C4-2B (cell line): Measurements from ENCODE around the gene OAF.

Experiments used
- ZFX ChIP-seq: fragments of 450-650 bp; IDR thresholded peaks from 2 replicates; pipeline ENCODE4 v1.6.1; 2017
- TF ChIP-seq, protein P1 (sequence below): fragments of 450-650 bp; conservative IDR thresholded peaks from 2 replicates; pipeline ENCODE4 v1.5.1; 2017; ENCODE audit warnings: mild to moderate bottlenecking

DNA sequence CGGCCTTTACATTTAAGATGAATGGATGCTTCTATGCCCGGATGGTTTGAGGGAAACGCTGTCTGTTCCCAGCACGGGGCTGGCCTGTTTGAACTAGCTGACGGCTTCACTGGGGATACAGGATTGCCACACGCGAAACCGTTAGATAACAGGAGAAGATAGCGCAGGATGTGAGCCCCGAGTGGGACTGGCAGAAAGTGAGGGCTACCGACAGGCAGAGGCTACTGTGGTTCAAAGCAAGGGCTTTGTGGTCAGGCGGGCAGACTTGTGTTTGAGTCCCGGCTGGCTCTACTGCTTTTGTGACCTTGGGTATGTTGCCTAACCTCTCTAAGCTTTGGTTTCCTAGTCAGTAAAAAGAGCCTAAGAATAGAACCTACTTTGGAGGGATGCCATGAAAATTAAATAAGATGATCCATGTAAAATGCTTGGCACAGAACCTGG is 2.8 kb upstream of the OAF start:
- TF ChIP-seq, protein P1, sequence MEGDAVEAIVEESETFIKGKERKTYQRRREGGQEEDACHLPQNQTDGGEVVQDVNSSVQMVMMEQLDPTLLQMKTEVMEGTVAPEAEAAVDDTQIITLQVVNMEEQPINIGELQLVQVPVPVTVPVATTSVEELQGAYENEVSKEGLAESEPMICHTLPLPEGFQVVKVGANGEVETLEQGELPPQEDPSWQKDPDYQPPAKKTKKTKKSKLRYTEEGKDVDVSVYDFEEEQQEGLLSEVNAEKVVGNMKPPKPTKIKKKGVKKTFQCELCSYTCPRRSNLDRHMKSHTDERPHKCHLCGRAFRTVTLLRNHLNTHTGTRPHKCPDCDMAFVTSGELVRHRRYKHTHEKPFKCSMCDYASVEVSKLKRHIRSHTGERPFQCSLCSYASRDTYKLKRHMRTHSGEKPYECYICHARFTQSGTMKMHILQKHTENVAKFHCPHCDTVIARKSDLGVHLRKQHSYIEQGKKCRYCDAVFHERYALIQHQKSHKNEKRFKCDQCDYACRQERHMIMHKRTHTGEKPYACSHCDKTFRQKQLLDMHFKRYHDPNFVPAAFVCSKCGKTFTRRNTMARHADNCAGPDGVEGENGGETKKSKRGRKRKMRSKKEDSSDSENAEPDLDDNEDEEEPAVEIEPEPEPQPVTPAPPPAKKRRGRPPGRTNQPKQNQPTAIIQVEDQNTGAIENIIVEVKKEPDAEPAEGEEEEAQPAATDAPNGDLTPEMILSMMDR, result no peak
- TF ChIP-seq ZFX, result no peak
